Neural cell (in vitro differentiated cells): ENCODE results near the gene ABCG2.

Experiments used
- CTCF ChIP-seq: fragments of 450-650 bp; IDR thresholded peaks from 2 replicates; pipeline ENCODE4 v1.5.1; 2014; ENCODE audit warnings: antibody characterized with exemption, mild to moderate bottlenecking, moderate library complexity; ENCODE audit not compliant: poor library complexity, severe bottlenecking
- EP300 ChIP-seq: fragments of 450-650 bp; conservative IDR thresholded peaks from 2 replicates; pipeline ENCODE4 v1.6.1; 2014; ENCODE audit warnings: antibody characterized with exemption, mild to moderate bottlenecking, moderate library complexity; ENCODE audit not compliant: poor library complexity, severe bottlenecking
- EZH2 ChIP-seq: fragments of 200-600, 300-800 bp; shearing (Covaris generic), sonication (generic); IDR thresholded peaks from 2 replicates; pipeline ENCODE4 v1.6.1; 2014; ENCODE audit warnings: antibody characterized with exemption, low read length, borderline replicate concordance, mild to moderate bottlenecking; ENCODE audit not compliant: insufficient read depth, poor library complexity, severe bottlenecking
- MXI1 ChIP-seq: fragments of 450-650 bp; conservative IDR thresholded peaks from 2 replicates; pipeline ENCODE4 v1.6.1; 2014; ENCODE audit warnings: antibody characterized with exemption, mild to moderate bottlenecking; ENCODE audit not compliant: poor library complexity, severe bottlenecking
- POLR2AphosphoS5 ChIP-seq: IDR thresholded peaks from 2 replicates; pipeline ENCODE4 v1.6.1; 2012
- RAD21 ChIP-seq: fragments of 450-650 bp; conservative IDR thresholded peaks from 2 replicates; pipeline ENCODE4 v1.6.1; 2014; ENCODE audit warnings: antibody characterized with exemption, mild to moderate bottlenecking, moderate library complexity
- TAF1 ChIP-seq: IDR thresholded peaks from 2 replicates; pipeline ENCODE4 v1.6.1; 2012; ENCODE audit warnings: low read depth

GRCh38 chr4:88166608-88167007, 8.2 kb upstream of the ABCG2 start:
- no peak for TF ChIP-seq CTCF
- no peak for TF ChIP-seq RAD21
- no peak for TF ChIP-seq EZH2
- no peak for TF ChIP-seq MXI1
- no peak for TF ChIP-seq POLR2AphosphoS5
- TF ChIP-seq TAF1: no peak
- TF ChIP-seq EP300: no peak
